Activated CD8-positive, alpha-beta memory T cell treated with anti-CD3 and anti-CD28 coated beads, Interleukin-2, amount 50 U/mL, for 48 hours (primary cell): ENCODE data around the gene CA11.
A peak's percentile ranks its signal among the peaks of the same experiment; 100 is the strongest.

Experiments used
- DNase-seq: peaks from one replicate; pipeline ENCODE4 v3.0.0-alpha.2; 2020

Gene CA11

DNA sequence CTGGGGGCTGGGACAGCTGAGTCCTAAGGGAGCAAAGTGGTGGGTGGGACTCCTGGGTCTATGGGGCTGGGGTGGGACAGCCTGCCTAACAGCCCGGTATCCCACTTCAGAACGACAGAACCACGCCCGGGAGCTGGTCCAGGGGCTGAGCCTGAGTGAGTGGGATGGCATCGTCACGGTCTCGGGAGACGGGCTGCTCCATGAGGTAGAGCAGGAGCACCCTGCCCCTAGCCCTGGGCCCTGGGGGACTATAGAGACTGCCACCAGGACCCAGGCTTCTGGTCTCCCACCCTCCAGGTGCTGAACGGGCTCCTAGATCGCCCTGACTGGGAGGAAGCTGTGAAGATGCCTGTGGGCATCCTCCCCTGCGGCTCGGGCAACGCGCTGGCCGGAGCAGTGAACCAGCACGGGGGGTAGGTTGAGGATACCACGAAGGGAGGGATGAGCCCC is 18.1 kb downstream of the CA11 start:
- DNase-seq = no peak

DNA sequence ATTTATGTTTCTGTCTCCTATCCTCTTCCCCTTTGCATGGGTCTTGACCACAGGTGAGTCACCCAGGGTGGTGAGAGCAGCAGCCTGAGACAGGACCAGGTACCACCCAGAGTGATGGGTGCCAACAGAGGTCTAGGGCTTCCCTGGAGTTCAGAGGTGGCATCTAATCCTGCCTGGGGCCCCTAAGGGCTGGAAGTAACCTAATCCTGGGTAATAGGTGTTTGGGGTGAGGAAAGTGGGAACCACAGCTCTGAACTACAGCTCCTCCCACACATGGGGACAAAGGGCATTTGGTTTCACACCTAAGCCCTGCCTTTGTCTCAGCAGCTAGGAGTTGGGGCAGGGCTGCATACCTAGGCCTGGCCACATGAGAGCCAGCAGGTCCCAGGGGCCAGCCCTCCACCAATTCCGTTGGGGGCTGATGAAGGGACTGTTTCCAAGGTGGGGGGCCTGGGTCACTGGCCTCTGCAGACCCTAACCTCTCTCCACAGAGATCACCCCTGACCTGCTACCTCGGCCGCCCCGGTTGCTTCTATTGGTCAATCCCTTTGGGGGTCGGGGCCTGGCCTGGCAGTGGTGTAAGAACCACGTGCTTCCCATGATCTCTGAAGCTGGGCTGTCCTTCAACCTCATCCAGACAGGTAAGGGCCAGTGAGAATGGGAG is 18.7 kb downstream of the CA11 start:
- DNase-seq = no peak

DNA sequence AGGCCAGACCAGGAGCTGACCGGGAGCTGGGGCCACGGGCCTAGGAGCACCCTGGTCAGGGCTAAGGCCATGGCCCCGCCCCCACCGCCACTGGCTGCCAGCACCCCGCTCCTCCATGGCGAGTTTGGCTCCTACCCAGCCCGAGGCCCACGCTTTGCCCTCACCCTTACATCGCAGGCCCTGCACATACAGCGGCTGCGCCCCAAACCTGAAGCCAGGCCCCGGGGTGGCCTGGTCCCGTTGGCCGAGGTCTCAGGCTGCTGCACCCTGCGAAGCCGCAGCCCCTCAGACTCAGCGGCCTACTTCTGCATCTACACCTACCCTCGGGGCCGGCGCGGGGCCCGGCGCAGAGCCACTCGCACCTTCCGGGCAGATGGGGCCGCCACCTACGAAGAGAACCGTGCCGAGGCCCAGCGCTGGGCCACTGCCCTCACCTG is 20.1 kb downstream of the CA11 start:
- no peak for DNase-seq

DNA sequence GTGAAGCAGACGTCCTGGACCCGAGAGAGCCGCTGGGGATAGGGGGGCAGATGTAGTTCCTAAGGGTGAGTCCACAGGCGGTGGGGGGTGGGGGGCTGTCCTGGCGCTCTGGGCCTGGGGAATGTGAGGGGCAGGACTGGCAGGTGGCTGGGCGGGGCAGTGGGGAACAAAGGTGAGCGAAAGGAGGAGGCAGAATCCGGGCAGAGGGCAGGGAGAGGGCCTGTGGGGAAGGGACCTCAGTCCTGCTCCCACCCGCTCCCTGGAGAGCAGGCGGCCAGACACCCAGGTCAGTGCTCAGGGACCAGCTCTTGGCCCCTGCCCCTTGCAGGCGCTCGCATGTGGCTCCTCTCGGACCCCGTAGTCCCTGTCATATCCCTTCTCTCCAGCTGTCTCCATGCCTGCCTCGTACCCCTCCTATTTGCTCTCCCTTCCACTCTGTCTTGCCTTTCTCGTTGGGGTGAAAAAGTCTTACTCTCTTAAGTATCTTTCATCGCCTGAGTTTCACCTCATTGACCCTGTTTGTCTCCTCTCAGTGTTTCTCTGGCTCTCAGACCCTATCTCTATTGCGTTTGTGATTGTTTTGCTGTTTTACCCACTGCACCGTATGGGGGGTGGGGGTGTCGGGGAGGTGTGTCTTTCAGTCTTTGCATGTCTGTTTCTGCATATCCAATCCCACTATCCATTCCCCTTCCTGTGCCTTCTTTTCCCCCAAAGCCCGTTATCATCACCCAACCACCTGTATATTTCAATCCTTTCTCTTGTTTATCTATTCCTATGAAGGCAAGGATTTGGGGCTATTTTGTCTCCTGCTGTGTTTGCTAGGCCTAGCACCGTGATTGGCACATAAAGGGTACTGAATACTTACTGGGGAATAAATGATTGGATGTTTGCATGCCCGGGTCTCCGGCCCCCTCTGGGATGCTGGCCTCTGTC is 20.9 kb downstream of the CA11 start:
- no peak for DNase-seq

DNA sequence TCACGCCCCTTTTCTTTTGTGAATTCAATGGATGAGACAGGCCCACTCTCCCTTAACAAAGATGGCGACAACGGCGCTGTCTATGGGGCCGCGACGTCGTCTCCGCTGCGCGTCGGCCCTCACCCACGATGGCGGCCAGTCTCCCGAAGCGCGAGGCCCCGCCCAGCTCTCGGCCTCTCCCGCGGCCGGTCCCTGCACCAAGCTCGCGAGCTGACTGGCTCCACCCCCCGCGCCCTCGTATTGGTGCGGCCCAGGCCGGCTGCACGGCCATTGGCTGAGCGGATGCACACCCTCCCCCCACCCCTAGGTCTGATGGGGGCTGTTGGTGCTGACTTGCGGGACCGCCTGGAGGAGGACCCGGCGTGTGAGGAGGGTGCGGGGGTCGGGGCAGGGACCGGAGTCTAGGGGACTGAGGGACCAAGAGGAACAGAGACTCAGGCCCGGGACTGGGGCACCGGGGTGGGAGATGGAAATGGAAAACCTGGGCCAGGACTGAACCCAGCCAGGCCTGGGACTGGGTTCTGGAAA is 21.9 kb downstream of the CA11 start:
- peak; percentile 98 for DNase-seq

DNA sequence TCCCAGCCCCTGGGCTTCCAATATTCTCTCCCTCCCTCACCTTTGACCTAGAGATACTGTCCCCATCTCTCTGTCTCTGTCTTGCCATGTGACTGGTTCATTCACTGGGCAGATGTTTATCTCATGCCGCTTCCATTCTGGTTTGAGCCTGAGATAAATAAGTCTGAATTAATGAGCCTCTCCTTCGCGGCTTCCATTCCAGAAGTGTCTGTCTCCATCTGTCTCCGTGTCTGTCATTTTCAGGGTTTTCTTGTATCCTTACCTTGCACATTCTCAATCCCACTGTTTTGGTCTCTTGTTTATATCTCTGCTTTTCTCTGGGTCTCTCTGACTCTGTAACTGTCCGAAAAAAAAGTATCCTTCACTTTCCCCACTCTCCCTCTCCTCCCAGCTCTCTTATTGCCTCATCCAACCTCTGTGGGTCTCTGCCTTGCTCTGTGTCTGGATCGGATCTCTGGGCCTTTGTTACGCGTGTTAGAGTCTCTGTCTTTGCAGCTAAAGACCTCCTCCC is 22.4 kb downstream of the CA11 start:
- DNase-seq = no peak

DNA sequence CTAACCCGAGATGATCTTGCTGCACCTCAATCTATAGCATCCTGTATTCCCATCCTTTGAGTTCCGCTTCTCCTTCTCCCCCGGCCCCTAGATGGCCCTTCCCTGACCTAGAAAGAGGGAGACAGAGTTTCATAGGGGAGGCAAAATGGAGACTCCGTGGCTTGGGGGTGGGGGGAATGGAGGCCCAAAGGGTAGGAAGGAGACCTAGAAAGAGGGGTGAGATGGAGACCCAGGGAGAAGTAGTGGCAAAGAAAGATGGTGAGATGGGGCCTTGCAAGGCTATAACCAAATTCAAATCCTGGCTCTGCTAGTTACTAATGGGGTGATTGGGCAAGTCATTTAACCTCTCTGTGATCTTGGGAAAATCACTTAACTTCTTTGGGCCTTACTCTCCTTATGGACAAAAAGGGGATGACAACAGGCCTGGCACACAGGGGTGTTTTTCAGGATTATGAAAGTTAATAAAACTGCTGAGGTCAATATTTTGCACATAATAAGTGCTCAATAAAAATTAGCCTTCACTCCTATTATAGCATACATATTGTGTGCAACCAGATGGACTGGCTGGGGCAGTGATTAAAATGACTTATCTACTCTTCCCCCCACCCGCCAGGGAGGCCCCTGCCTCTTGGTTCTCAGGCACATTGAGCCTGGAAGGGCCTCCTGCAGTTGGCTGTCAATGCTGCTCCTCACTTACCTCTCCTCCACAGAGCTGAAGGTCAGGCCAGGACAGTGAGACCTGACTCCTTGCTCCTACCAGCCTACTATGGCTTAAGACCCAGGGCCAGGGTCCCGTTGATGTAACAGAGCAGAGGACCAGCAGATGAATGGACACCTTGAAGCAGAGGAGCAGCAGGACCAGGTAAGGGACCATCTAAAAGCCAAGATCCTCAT is 26.0 kb downstream of the CA11 start:
- DNase-seq = no peak

DNA sequence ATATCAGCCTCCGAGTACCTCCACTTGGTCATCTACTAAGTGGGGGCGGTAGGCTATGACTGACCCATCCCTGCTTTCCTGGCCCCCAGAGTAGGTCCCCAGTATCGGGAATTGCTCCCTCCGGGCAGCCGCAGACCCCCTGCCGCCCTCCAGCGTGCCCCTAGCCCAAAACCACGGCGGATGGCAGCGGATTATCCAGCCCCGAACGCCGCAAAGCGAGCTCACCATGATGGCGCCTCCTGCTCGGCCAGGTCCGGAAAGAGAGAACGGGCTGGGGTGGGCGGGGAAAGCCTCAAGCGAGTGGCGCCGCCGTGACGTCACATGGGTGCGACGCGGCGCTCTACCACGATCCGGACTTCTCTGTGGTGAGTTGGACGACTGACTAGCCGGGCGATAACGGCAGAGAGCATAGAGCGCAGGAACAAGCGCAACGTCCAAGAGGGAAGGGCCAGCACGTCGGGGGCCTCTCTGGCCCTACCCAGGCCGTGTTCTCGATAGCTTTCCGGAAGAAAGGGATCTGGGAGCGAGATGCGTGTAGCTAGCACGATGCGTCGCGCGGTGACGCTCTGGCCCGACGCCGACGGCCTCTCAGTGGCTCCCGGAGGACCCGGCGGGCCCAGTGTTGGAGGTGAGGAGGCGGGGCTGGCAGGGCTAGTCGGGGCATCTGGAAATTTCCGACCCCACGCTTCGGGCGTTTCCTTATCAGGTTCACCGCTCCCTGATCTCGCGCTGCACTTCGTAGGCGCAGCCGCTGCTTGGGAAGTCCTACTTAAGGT is 26.9 kb downstream of the CA11 start, which contains the start of the genes RPL18 and SPHK2:
Gene RPL18 (minus strand): TSS at position 263 of the 776 bp plus-strand sequence. CDS start 35 bp downstream, at position 228.
Gene SPHK2 (plus strand): TSS at position 591 of the 776 bp plus-strand sequence. CDS start 1,009 bp downstream, outside the sequence.
- DNase-seq = peak; percentile 98

DNA sequence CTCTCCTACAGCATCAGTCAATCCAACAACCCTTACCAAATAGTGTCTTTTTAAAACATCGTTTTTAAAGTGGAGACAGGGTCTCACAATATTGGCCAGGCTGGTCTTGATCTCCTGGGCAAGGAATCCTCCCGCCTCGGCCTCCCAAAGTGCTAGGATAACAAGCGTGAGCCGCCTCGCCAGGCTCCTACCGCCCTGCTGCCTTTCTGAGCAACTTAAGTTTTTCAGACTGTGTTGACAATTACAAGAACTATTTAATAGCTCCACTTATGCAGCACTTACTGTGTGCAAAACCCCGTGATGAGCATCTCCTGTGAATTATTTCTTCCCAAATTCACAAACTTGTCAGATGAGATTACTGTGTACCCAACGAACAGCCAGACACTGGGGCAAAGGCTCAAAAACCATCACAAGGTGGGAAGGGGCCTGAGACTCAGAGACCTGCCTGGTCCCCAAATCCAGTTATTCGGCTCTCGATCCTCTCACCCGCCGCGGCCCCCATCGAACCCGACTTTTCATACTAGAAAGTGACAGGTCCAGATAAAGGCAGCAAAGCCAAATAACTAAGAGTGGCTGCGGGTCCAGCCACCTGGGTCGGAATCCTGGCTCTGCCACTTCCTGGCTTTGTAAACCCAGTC is 27.6 kb downstream of the CA11 start:
- DNase-seq = no peak

DNA sequence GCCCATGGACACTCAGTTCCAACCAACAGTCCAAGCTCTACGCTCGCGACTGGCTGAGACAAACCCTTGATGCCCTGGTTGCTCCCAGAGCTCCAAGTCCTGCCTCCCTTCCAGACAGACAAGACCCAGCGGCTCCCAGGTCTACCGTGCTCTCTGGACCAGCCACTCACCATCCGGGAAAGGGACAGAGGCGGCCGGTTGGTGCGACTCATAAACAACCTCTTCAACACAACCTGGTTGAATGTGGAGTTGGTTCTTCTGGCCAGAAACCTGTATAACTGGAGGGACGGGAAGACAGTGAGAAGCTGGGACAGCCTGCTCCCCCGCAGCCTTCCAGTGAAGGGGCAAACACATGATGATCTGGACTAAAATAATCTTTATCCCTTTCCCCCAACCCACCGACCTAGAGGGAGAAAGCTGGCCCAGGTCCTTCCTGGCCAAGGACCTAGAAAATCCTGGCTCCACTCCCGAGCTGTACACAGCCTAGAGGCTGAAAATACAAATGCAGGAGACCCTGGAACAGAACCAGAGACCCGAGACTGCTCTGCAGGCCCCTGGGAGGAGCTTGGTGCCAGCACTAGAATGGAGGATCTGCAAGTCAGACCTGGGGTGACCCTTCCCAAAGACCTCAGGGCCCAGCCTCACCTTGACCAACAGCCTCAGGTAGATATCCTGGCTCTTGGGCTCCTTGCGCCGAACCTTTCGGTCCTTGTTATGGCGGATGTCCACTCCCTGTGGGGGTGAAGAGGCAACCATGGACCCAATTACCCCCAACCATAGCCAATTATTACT is 28.6 kb downstream of the CA11 start:
- DNase-seq = no peak

DNA sequence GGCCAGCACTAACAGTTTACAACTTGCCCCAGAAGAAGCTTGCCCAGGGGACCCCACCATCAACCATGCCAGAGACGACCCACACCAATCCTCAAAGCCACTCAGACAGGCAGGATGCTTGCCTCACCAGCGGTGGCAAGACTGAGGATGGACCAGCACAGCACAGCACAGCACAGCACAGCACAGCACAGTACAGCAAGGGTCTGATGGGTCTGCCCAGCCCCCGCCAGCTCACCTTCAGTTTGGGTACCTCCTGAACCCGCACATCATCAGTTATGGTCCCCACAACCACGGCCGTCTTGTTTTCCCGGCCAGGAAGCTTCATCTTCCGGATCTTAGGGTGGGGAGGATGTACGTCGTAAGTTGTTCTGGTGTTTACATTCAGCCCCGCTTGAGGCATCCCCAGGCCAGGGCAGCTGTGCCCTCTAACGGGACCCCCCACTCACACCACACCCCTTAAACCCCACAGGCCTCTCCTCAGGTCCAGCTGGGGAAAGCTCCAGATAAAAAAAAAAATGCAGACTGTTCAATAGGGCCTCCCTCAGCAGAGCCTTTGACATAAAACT is 29.4 kb downstream of the CA11 start:
- DNase-seq = no peak

DNA sequence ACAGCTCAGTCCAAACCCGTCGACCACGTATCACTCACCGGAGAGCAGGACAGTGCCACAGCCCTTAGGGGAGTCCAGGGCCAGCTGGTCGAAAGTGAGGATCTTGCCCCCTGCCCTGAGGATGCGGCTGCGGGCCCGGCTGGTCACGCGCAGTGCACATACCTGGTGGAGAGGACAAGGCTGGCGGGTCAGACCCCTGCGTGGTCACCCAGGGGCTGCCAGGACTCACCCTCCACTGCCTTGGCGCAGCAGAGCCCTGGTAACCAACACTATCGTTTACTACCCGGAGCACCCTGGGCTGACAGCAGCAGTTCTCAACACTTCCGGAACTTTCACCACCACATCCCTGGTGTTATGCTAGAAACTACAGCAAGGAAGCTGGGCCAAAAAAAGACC is 29.9 kb downstream of the CA11 start:
- no peak for DNase-seq

DNA sequence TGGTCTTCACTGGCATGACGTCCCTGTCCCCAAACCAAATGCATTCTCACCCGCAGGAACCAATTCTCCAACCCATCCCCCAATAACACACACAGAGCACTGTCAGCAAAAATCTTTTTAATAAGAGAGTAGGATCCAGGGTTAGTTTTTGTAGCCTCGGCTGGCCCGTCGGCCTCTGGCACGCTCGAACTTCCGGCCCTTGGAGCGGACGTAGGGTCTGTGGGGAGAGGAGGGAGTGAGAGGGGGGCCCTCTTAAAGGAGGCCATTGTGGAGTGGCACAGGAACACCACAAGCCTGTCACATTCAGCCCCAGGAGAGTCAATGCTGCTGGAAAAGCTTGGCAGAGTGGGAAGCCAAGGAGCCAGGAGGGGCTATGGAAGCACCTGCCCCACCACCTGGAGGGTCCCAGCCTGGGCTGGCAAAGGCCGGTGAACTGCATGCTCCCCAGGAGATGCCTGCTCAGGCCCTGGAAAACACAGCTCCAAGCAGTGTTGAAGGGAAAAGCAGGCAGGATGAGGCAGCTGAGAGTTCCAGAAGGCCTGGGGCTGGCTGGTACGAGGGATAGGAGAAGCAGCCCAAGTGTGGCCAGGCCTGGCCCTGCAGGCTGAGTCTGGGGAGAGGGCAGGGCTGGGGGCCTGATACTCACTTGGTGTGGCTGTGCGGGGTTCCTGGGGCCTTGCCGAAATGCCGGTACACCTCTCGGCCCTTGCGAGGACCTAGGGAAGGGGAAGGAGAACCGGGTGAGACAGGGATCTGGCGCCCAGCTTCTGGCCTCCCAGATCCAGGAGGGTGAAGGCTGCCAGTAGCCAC is 30.6 kb downstream of the CA11 start:
- peak; percentile 54 for DNase-seq

DNA sequence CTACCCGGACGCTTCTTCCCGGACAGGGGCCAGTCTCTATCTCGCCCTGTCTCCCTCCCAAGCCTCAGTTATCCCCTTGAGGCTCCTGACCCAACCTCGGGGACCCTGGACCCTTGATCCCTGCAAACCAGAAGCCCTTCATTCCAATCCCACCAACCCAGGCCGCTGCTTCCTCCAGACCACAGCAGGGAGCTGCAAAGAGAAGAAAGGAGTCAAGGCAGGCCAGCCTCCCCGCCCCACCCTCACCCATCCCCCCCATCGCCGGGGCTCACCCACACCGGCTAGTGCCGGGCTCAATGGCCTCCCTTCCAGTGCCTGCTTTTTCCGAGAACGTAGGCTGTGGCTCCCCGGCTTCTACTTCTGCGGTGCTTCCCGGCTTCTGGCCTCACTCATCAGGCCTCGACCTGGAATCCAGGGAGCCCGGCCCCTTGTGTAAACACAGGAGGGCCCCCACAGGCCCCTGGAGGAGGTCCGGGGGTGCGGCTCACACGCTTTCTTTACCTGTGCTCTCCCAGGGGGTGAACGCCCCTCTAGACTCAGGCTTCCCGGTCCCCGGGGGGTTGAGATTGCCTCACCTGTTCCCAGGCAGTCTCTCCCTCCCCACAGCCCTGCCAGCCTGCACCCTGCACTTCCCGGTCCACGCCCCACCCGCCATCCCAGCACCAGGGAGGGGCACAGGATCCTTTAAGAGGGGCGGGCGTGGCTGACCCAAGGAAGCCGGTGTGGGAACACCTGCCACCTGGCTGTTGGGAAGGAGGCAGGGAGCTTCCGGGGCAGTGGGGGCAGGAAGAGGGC is 31.4 kb downstream of the CA11 start, which contains the start of gene FAM83E:
Gene FAM83E (minus strand): TSS at position 641 of the 795 bp plus-strand sequence. CDS start 1,704 bp downstream, outside the sequence.
- DNase-seq = peak; percentile 75

DNA sequence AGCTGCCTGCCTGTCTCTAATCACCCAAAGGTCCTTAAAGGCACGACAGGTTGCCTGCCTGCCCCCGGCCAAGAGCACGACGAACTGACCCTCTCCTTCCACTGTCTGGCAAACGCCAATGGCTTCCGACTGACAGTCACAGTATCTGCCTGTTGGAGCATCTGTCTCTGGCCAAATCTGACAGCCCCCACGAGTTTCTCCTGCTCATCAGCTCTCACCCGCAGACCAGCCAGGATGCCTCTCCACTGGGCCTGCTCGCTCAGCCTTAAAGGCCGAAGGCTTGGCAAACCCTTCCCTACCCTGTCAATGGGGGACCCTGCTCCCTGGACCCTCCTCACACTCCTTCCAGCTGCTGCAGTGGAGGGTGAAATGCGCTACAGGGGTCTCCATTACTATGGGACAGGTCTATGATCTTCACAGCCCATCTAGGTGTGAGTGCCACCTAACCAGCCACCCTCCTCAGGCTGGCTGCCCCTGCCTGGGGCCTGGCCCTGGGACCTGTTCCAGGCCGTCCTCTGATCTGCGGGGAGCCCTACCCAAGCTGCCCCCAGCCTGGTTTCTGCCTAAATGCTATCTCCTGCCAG is 32.0 kb downstream of the CA11 start:
- peak; percentile 80 for DNase-seq

DNA sequence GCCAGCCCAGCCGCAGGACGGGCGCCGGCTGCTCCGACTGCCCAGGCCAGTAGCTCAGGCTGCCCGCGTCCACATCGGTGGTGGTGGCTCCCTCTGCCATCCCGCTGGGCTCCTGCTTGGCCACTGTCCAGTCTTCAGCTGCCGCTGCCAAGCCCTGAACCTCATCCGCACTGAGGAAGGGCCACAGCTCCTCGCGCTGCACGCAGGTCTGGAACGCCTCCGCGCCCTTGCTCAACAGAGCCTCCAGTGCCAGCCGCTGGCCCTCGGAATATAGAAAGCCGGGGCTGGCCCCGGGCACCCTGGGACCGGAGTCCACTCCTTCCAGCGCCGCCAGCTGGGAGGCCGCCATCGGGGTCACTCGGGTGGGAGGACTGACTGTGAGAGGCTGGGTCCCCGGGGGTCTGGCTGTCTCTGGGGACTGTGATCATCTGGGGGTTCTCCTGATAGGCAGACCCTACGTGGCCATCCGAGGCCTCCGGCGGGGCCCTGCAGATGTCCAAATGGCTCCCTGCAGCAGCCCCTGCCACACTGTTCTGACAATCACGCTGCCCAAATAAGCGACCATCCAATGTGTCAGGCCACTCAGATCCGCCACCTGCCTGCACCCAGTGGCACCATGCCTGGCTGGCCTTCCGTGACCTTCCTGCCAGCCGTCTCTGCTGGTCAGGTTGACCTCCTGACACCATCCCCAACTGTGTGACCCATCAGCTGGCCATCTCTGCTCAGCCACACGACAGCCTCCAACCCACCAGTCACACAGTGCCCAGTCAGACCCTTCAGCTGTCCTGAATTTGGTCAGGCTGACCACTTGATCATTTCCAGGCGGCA is 32.7 kb downstream of the CA11 start:
- DNase-seq = peak; percentile 76
